H9 (cell line): ENCODE data around the gene SIT1. TPM values are rescaled to one million over a fixed set of nuclear protein-coding genes. Genes with fewer than 3 reads are reported as not detected.

Source experiments
- DNase-seq: peaks from one replicate; pipeline ENCODE4 v3.0.0-alpha.2; 2017
- H2AFZ ChIP-seq: one replicate; pipeline ENCODE4 v1.6.1; 2013; ENCODE audit warnings: mild to moderate bottlenecking, low read length, control low read depth, moderate library complexity
- H2AK5ac ChIP-seq: 2 replicates; pipeline ENCODE4 v1.6.1; 2013; ENCODE audit warnings: low read length, control low read depth, mixed read lengths; ENCODE audit not compliant: insufficient read length
- H2BK120ac ChIP-seq: one replicate; pipeline ENCODE4 v1.6.1; 2013; ENCODE audit warnings: low read depth, mild to moderate bottlenecking, low read length, control low read depth, inconsistent platforms; ENCODE audit not compliant: poor library complexity, severe bottlenecking
- H2BK12ac ChIP-seq: 2 replicates; pipeline ENCODE4 v1.6.1; 2013; ENCODE audit warnings: low read length, control low read depth, mixed read lengths, low read depth; ENCODE audit not compliant: insufficient read length
- H2BK15ac ChIP-seq: 2 replicates; pipeline ENCODE4 v1.6.1; 2013; ENCODE audit warnings: low read depth, low read length, control low read depth
- H2BK20ac ChIP-seq: one replicate; pipeline ENCODE4 v1.6.1; 2013; ENCODE audit warnings: low read depth, mild to moderate bottlenecking, low read length, control low read depth, inconsistent platforms; ENCODE audit not compliant: poor library complexity, severe bottlenecking
- H2BK5ac ChIP-seq: 2 replicates; pipeline ENCODE4 v1.6.1; 2013; ENCODE audit warnings: low read length, control low read depth, mixed read lengths; ENCODE audit not compliant: insufficient read length
- H3K14ac ChIP-seq: 2 replicates; pipeline ENCODE4 v1.6.1; 2013; ENCODE audit warnings: low read length, control low read depth; ENCODE audit not compliant: insufficient read depth
- H3K18ac ChIP-seq: 2 replicates; pipeline ENCODE4 v1.6.1; 2013; ENCODE audit warnings: low read depth, mild to moderate bottlenecking, mixed read lengths, low read length, control low read depth; ENCODE audit not compliant: insufficient read length
- H3K23ac ChIP-seq: 2 replicates; pipeline ENCODE4 v1.6.1; 2013; ENCODE audit warnings: low read length, control low read depth, mixed read lengths, low read depth; ENCODE audit not compliant: insufficient read length
- H3K23me2 ChIP-seq: 2 replicates; pipeline ENCODE4 v1.6.1; 2013; ENCODE audit warnings: low read depth, mild to moderate bottlenecking, mixed read lengths, low read length, control low read depth; ENCODE audit not compliant: insufficient read length, poor library complexity, severe bottlenecking
- H3K27ac ChIP-seq: 2 replicates; pipeline ENCODE4 v1.5.1; 2013; ENCODE audit warnings: low read length, control low read depth, mixed read lengths, low read depth; ENCODE audit not compliant: insufficient read length
- H3K27me3 ChIP-seq: 2 replicates; pipeline ENCODE4 v1.6.1; 2013; ENCODE audit warnings: low read length, control low read depth, inconsistent platforms; ENCODE audit not compliant: insufficient read depth
- H3K4ac ChIP-seq: 2 replicates; pipeline ENCODE4 v1.6.1; 2013; ENCODE audit warnings: low read depth, mild to moderate bottlenecking, control low read depth, inconsistent platforms, low read length, moderate library complexity
- H3K4me1 ChIP-seq: 2 replicates; pipeline ENCODE4 v1.6.1; 2013; ENCODE audit warnings: low read length, control low read depth, inconsistent platforms; ENCODE audit not compliant: insufficient read depth
- H3K4me2 ChIP-seq: 2 replicates; pipeline ENCODE4 v1.6.1; 2013; ENCODE audit warnings: low read length, control low read depth, mixed read lengths; ENCODE audit not compliant: insufficient read length, insufficient read depth
- H3K56ac ChIP-seq: 2 replicates; pipeline ENCODE4 v1.6.1; 2013; ENCODE audit warnings: low read depth, mild to moderate bottlenecking, mixed read lengths, low read length, control low read depth; ENCODE audit not compliant: insufficient read length
- H3K79me1 ChIP-seq: 2 replicates; pipeline ENCODE4 v1.6.1; 2013; ENCODE audit warnings: low read depth, mild to moderate bottlenecking, moderate library complexity, low read length, control low read depth, inconsistent platforms; ENCODE audit not compliant: insufficient read depth, poor library complexity, severe bottlenecking
- H3K79me2 ChIP-seq: 2 replicates; pipeline ENCODE4 v1.6.1; 2013; ENCODE audit warnings: low read length, control low read depth, inconsistent platforms; ENCODE audit not compliant: insufficient read depth
- H3K9ac ChIP-seq: 2 replicates; pipeline ENCODE4 v1.6.1; 2013; ENCODE audit warnings: low read length, control low read depth, mixed read lengths; ENCODE audit not compliant: insufficient read length; ENCODE audit errors: extremely low read depth
- H3K9me3 ChIP-seq: one replicate; pipeline ENCODE4 v1.6.1; 2013; ENCODE audit warnings: low read depth, low read length, inconsistent platforms; ENCODE audit not compliant: control insufficient read depth
- H3T11ph ChIP-seq: one replicate; pipeline ENCODE4 v1.6.1; 2013; ENCODE audit warnings: mild to moderate bottlenecking, low read length, control low read depth, inconsistent platforms
- H4K20me1 ChIP-seq: one replicate; pipeline ENCODE4 v1.6.1; 2013; ENCODE audit not compliant: control insufficient read depth, insufficient read length, insufficient read depth
- H4K5ac ChIP-seq: 2 replicates; pipeline ENCODE4 v1.6.1; 2013; ENCODE audit warnings: low read depth, mild to moderate bottlenecking, mixed read lengths, low read length, control low read depth; ENCODE audit not compliant: insufficient read length
- H4K8ac ChIP-seq: replicated peaks from 2 replicates; pipeline ENCODE4 v1.6.1; 2013; ENCODE audit warnings: low read length, control low read depth, mixed read lengths, low read depth; ENCODE audit not compliant: insufficient read length
- H4K91ac ChIP-seq: 2 replicates; pipeline ENCODE4 v1.6.1; 2013; ENCODE audit warnings: low read depth, mild to moderate bottlenecking, moderate library complexity, mixed read lengths, low read length, control low read depth; ENCODE audit not compliant: insufficient read length
- H3K27ac Mint-ChIP-seq, 3 experiments: 2 replicates in 2 of 3; 3 replicates in 1 of 3; pipeline ENCODE4 v1.8.0; 2020 to 2021; ENCODE audit warnings: mixed read lengths in 3 of 3, mild to moderate bottlenecking in 1 of 3, moderate library complexity in 1 of 3
- H3K27me3 Mint-ChIP-seq: 2 replicates; pipeline ENCODE4 v1.8.0; 2021; ENCODE audit warnings: low read depth, mild to moderate bottlenecking, moderate library complexity, mixed read lengths
- H3K36me3 Mint-ChIP-seq, 3 experiments: 2 replicates in 2 of 3; 3 replicates in 1 of 3; pipeline ENCODE4 v1.8.0; 2020 to 2021; ENCODE audit warnings: low read depth in 3 of 3, mixed read lengths in 3 of 3; ENCODE audit not compliant: insufficient read depth in 1 of 3
- H3K4me1 Mint-ChIP-seq, 2 experiments: 2 replicates each; pipeline ENCODE4 v1.8.0; 2020; ENCODE audit warnings: mixed read lengths in 2 of 2
- H3K4me3 Mint-ChIP-seq, 2 experiments: 2 replicates in 1 of 2; 3 replicates in 1 of 2; pipeline ENCODE4 v1.8.0; 2020 to 2021; ENCODE audit warnings: mild to moderate bottlenecking in 2 of 2, mixed read lengths in 2 of 2, moderate library complexity in 1 of 2
- H3K9me3 Mint-ChIP-seq, 2 experiments: 2 replicates in 1 of 2; 3 replicates in 1 of 2; pipeline ENCODE4 v1.8.0; 2020; ENCODE audit warnings: mild to moderate bottlenecking in 2 of 2, mixed read lengths in 2 of 2, moderate library complexity in 1 of 2
- WGBS: extraction: QIAGEN DNeasy Blood & Tissue Kit; methylation state at CpG from one replicate; pipeline ENCODE4 v1.1.7; 2013; ENCODE audit warnings: missing lambda C conversion rate, low lambda C conversion rate, mixed read lengths; ENCODE audit not compliant: insufficient read length; ENCODE audit errors: extremely low coverage; 5-methylcytosine and 5-hydroxymethylcytosine counted together
- total RNA-seq: library from RNA; stranded (reverse); gene quantifications from 2 replicates; pipeline ENCODE4 v1.2.1, GENCODE V29; 2021
- TF ChIP-seq, protein P1 (sequence below): fragments of 200-600 bp; sonication (generic); conservative IDR thresholded peaks from 3 replicates; pipeline ENCODE4 v1.8.0; 2021; ENCODE audit warnings: antibody characterized with exemption, mild to moderate bottlenecking

Gene SIT1
- total RNA-seq, 1 experiment from 2014 or later = 1.6 TPM

DNA sequence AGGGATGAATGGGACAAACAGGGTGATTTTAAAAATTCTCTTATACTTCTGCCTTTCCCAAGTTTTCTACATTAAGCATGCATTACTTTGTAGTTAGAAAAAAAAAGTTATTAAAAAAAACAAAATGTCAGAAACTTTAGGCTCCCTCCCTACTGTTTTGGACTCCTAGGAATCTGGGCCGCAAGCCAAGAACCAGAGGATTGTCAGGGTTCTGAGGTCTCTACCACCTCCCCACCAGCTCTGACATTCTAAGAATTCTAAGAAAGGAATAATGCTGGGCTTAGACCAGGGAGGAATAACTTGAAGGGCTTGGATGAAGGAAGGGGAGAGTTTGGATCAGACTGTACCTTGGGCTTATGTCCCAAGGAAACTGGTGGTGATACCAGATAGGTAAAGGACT lies 15.3 kb upstream of the SIT1 start:
- no peak overlapping the region for H3K9ac ChIP-seq
- H4K8ac ChIP-seq = no peak overlapping the region
- TF ChIP-seq, protein P1, sequence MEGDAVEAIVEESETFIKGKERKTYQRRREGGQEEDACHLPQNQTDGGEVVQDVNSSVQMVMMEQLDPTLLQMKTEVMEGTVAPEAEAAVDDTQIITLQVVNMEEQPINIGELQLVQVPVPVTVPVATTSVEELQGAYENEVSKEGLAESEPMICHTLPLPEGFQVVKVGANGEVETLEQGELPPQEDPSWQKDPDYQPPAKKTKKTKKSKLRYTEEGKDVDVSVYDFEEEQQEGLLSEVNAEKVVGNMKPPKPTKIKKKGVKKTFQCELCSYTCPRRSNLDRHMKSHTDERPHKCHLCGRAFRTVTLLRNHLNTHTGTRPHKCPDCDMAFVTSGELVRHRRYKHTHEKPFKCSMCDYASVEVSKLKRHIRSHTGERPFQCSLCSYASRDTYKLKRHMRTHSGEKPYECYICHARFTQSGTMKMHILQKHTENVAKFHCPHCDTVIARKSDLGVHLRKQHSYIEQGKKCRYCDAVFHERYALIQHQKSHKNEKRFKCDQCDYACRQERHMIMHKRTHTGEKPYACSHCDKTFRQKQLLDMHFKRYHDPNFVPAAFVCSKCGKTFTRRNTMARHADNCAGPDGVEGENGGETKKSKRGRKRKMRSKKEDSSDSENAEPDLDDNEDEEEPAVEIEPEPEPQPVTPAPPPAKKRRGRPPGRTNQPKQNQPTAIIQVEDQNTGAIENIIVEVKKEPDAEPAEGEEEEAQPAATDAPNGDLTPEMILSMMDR = no peak
- H4K20me1 ChIP-seq = no peaks in the 10 kb centered on the region
- no CpG with 5 or more reads among the region's 1 CpG for WGBS
- no peaks in the 10 kb centered on the region for H3K9me3 ChIP-seq
- H3T11ph ChIP-seq = no peak overlapping the region
- H4K91ac ChIP-seq = no peak overlapping the region
- Mint-ChIP-seq H3K27me3 (peaks cover 9% of the 10 kb centered on the region), H3K4me3 (peak overlapping the region in 1 of 2 experiments; percentile 63; a peak in 1 of 5 replicates), H3K27ac (no peak overlapping the region), H3K4me1 (peaks cover 21 to 31% of the 10 kb centered on the region in 2 experiments), H3K36me3 (peaks cover 14 to 23% (median 18%) of the 10 kb centered on the region in 3 experiments; a peak in 6 of 7 replicates), H3K9me3 (no peaks in the 10 kb centered on the region)
- H2BK15ac ChIP-seq = no peak overlapping the region; the same call in 1 of the 2 replicates
- no peak overlapping the region for H2BK5ac ChIP-seq
- no peaks in the 10 kb centered on the region for H3K79me1 ChIP-seq
- no peak for DNase-seq
- no peak overlapping the region for H3K14ac ChIP-seq
- no peak overlapping the region for H3K4me2 ChIP-seq
- no peaks in the 10 kb centered on the region for H3K79me2 ChIP-seq
- H3K56ac ChIP-seq = no peak overlapping the region
- no peak overlapping the region for H2AFZ ChIP-seq
- no peak overlapping the region for H2AK5ac ChIP-seq
- H2BK20ac ChIP-seq = no peak overlapping the region
- peaks cover 8% of the 10 kb centered on the region for H3K23me2 ChIP-seq
- no peak overlapping the region for H3K4ac ChIP-seq
- no peaks in the 10 kb centered on the region; the same call in 1 of the 2 replicates for H3K4me1 ChIP-seq
- no peak overlapping the region for H2BK120ac ChIP-seq
- no peak overlapping the region for H3K18ac ChIP-seq
- H4K5ac ChIP-seq = no peak overlapping the region
- no peak overlapping the region for H2BK12ac ChIP-seq
- H3K23ac ChIP-seq = no peak overlapping the region
- no peak overlapping the region for H3K27ac ChIP-seq
- no peaks in the 10 kb centered on the region for H3K27me3 ChIP-seq
